GM12801 (cell line): Measurements from ENCODE around the gene LIPA.

Source experiments
- CTCF ChIP-seq: IDR thresholded peaks from one replicate; pipeline ENCODE4 v1.5.1; 2011; ENCODE audit warnings: control low read depth; ENCODE audit not compliant: insufficient read length; ENCODE audit errors: extremely low read depth

The LIPA gene

GRCh38 chr10:89251409-89252224, at the start of gene LIPA:
LIPA (minus strand) TSS chr10:89251775; CDS start chr10:89247648, 4,127 bp downstream.
- TF ChIP-seq CTCF: no peak

GRCh38 chr10:89301232-89301631, 49.7 kb upstream of the LIPA start:
- TF ChIP-seq CTCF: no peak

- no peak for TF ChIP-seq CTCF
Measured at GRCh38 chr10:89299031-89299430, 47.5 kb upstream of the LIPA start.

- TF ChIP-seq CTCF: no peak
Measured at GRCh38 chr10:89297791-89298190, 46.2 kb upstream of the LIPA start.

GRCh38 chr10:89297356-89297755, 45.8 kb upstream of the LIPA start:
- no peak for TF ChIP-seq CTCF

GRCh38 chr10:89296220-89296648, 44.7 kb upstream of the LIPA start:
- no peak for TF ChIP-seq CTCF

GRCh38 chr10:89295597-89295996, 44.0 kb upstream of the LIPA start:
- no peak for TF ChIP-seq CTCF
